ENCODE results near the gene VSTM2L. TPM values are rescaled to one million over a fixed set of nuclear protein-coding genes. Genes with fewer than 3 reads are reported as not detected.

VSTM2L gene
- total and polyA plus RNA-seq, 12 donors = 1.8 to 17.2 (median 8.9) TPM

GRCh38 chr20:37867289-37868195 lies 35.4 kb upstream of the VSTM2L start:
- Histone ChIP-seq H3K27ac (no peak overlapping the region), H3K4me3 (no peak overlapping the region), H3K27me3 (no peaks in the 10 kb centered on the region), H3K9me3 (no peaks in the 10 kb centered on the region), H3K4me1 (no peaks in the 10 kb centered on the region), H3K36me3 (peaks cover 0 to 86% (median 0%) of the 10 kb centered on the region in 9 donors)
- no peak for DNase-seq
- intact Hi-C loops (cut with DNase I) = no loop called here
- no peak for TF ChIP-seq CTCF (IDR thresholded peaks at IDR 0.05)
- 91 to 94% methylated on average over 15 of the region's 15 CpGs for WGBS, 2 donors
- ATAC-seq = no peak

- peaks cover 0 to 87% (median 5%) of the 10 kb centered on the region in 9 donors for H3K36me3 ChIP-seq
- H3K4me1 ChIP-seq = no peaks in the 10 kb centered on the region
- TF ChIP-seq CTCF (IDR thresholded peaks at IDR 0.05) = no peak
- ATAC-seq (no peak), DNase-seq (no peak)
- intact Hi-C loops (cut with DNase I) = no loop called here
- 85 to 91% methylated on average over 3 of the region's 3 CpGs for WGBS, 2 donors
- H3K27me3 ChIP-seq = no peaks in the 10 kb centered on the region
- no peak overlapping the region for H3K27ac ChIP-seq
- no peak overlapping the region for H3K4me3 ChIP-seq
- no peaks in the 10 kb centered on the region for H3K9me3 ChIP-seq
Observed at GRCh38 chr20:37868851-37869333, 34.0 kb upstream of the VSTM2L start.

- Histone ChIP-seq H3K4me3 (no peak overlapping the region), H3K9me3 (no peaks in the 10 kb centered on the region), H3K36me3 (peaks cover 0 to 87% (median 5%) of the 10 kb centered on the region in 9 donors), H3K27me3 (no peaks in the 10 kb centered on the region), H3K4me1 (no peaks in the 10 kb centered on the region), H3K27ac (no peak overlapping the region)
- intact Hi-C loops (cut with DNase I) = no loop called here
- DNase-seq (no peak), ATAC-seq (no peak)
- no peak for TF ChIP-seq CTCF (IDR thresholded peaks at IDR 0.05)
- WGBS, 2 donors = 91 to 96% methylated on average over 6 of the region's 6 CpGs
Observed at GRCh38 chr20:37869334-37869861, 33.5 kb upstream of the VSTM2L start.

- no peak for TF ChIP-seq CTCF (IDR thresholded peaks at IDR 0.05)
- intact Hi-C loops (cut with DNase I) = no loop called here
- Histone ChIP-seq H3K27ac (no peak overlapping the region), H3K27me3 (no peaks in the 10 kb centered on the region), H3K4me3 (no peak overlapping the region), H3K9me3 (no peaks in the 10 kb centered on the region), H3K4me1 (no peaks in the 10 kb centered on the region), H3K36me3 (peaks cover 0 to 82% (median 5%) of the 10 kb centered on the region in 9 donors)
- ATAC-seq (no peak), DNase-seq (no peak)
- 87 to 93% methylated on average over 11 of the region's 11 CpGs for WGBS, 2 donors
Observed at GRCh38 chr20:37870294-37870693, 32.6 kb upstream of the VSTM2L start.
